ENCODE measurements around the gene MICAL2.

The MICAL2 gene

DNA sequence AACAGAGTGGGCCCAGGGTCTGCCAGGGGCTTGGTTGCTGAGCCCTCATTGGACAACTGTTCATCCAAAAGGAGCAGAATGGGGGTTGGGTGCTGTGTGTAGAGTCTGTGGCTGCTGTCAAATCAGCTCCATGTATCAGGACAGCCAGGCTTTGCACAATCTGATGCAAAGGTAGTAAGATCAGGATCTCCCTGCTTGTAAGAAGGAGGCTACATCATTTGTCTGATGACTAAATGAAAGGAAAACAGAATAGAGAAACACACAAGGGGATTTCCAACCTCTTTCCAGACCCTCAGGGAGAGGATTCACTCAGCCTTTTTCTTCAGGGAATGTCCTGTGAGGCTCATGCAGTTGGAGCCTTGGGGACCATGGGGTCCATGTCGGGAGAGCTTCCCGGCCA is 7.2 kb downstream of the MICAL2 start:
- DNase-seq: no peak

DNA sequence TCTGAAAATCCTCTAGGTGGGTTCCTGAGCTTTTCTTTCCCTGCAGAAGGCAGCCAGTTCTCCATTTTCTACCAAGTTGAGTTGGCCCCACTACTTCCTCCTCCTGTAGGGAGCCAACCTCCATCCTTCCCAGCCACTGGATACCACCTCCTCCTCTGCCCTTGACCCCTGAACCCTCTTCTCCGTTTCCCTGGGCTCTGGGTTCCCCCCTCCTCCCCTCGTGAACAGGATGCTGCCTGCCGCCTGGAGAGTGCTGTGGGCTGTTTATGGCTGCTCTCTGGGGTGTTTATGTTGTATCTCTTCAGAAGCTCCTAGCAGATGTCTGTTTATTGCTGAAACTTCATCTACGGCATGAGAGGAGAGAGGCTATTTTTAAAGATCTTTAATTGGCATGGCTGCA is 8.6 kb downstream of the MICAL2 start:
- DNase-seq: no peak

DNA sequence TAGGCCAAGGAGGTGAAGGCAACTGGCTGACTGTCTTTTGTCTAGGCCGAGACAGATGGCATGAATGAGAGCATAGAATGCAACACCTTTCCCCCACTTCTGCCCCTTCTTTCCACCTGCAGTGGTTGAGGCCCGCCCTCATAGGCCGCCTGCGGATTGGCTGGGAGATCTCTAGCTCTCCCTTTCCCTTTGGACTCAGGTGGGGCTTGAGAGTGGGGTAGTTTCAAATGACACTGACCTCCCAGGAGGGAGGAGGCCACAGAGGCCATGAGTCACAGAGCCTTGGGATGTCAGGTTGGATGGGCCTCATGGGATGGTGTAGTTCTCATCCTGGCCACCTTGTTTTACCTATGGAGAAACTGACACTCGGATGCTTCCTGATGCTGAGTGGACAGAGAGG is 9.1 kb downstream of the MICAL2 start:
- no peak for DNase-seq

- no peak for DNase-seq
Observed at GRCh38 chr11:12120031-12121008, 9.9 kb downstream of the MICAL2 start.

- DNase-seq: no peak
Observed at GRCh38 chr11:12121011-12121410, 10.6 kb downstream of the MICAL2 start.

DNA sequence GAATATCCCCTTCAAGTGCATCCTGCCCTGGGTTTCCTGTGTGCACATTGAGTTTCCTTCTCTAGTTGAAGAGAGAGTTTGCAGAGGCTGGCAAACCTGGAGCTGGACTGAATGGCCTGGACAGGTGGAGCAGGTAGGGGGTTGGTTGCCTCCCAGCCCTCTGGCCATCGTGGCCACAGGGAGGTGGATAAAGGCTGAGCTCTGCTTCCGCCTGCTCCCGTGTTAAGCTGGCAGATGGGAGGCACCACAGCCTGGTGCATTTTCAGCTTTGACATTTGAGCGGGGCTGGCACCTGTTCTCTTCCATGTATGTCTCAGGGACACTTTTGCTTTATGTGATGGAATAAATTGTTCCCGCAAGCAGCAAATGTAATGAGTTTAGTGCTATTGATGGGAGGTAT is 11.1 kb downstream of the MICAL2 start:
- DNase-seq: no peak

DNA sequence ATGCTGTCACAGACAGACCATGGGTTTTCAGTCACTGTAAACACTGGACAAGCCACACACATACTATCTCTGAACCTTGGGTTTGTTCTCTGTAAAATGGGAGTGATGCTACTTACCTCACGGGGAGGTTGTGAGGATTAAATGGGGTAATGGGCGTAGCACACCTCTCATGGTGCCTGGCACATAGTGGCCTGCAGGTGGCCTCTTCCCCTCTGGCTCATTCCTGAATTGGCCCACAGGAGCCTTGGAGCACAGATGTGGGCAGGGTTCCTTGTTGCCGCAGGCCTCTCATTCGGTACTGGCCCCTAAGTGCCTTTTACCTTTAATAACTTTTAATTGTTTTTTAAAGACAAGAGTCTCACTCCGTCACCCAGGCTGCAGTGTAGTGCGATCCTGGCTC is 11.7 kb downstream of the MICAL2 start:
- DNase-seq: no peak

GRCh38 chr11:12123273-12123672 is 12.9 kb downstream of the MICAL2 start:
- no peak for DNase-seq

DNA sequence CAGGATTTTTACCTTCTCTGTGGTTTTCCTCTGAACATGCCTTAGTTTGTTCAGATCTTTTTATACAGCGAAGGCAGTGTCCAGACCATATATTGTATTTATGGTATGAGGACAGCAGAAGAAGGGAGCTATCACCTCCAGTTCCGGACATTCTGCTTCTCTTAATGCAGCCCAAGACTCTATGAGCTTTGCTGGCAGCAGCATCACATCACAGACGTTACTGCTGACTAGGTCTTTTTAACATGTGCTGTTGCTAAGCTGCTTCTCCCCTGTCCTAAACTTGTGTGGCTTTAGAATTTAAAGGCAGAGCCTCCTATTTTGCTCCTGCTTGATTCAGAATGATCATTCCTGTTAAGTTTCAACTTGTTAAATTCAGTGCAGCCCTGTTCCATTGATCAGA is 13.4 kb downstream of the MICAL2 start:
- DNase-seq: no peak

GRCh38 chr11:12124306-12124705 is 13.9 kb downstream of the MICAL2 start:
- DNase-seq: no peak

DNA sequence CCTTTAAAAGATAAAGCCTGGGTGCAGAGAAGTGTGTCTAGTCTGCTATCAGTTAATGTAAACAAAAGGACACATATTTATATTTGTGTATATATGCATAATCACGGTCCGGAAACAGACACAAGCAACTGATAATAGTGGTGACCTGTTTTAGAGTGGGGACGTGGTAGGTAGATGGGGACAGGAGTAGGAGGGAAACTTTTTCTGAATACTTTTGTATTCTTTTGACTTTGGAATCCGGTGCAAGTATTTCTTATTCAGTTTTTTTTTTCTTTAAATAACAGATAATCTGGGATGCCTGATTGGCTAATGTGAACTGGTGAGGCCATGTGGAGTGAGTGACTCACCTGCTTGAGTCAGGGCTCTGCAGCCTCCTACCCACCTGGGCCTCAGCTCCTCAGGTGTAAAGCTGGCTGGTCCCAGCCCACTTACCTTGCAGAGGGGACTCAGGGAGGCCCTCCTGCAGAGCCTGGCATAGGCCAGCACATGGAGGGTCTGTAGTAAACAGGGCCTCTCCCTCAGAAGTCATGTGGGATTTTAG is 15.3 kb downstream of the MICAL2 start:
- no peak for DNase-seq

- no peak for DNase-seq
Observed at GRCh38 chr11:12126344-12127019, 16.1 kb downstream of the MICAL2 start.

- no peak for DNase-seq
Observed at GRCh38 chr11:12127206-12127898, 17.0 kb downstream of the MICAL2 start.

GRCh38 chr11:12128301-12128751 is 17.9 kb downstream of the MICAL2 start:
- DNase-seq: no peak

- DNase-seq: no peak
Observed at GRCh38 chr11:12129227-12129626, 18.8 kb downstream of the MICAL2 start.

DNA sequence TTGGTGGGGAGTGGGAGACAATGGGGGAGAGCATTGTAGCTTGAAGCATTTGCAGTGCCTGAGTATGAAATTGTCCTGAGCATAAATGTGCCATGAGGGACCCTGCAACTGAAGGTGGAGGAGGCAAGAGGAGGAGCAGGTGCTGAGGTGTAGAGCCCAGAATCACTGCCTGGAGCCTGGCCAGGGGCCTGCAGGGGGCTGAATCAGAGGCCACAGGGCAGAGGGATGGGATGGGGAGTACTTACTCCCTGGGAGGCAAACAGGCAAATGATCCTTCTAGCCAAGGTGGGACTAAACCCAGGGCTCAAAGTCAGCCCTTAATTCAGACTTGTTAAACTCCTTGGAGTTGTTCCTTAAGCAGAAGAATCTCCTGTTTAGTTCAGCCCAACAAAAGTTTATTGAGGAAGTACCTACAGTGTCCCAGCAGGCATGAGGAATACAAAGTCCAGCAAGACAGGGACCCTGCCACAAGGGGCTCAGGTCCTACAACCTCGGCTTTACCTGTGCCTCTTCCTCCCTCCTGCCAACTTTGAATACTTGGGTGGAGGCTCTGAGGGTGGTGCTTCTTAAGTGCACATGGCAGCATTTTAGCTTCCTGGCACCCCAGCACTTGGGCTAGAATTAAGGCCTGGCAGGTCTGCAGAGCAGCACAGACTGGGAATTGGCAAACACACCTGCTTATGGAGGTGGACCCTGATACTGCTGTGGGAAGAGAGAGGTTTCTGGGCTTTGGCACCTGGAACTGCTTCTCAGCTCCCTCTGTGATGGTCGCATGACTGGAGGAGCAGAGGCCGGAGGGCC is 20.0 kb downstream of the MICAL2 start:
- no peak for DNase-seq

GRCh38 chr11:12131943-12132789 is 21.8 kb downstream of the MICAL2 start:
- no peak for DNase-seq

DNA sequence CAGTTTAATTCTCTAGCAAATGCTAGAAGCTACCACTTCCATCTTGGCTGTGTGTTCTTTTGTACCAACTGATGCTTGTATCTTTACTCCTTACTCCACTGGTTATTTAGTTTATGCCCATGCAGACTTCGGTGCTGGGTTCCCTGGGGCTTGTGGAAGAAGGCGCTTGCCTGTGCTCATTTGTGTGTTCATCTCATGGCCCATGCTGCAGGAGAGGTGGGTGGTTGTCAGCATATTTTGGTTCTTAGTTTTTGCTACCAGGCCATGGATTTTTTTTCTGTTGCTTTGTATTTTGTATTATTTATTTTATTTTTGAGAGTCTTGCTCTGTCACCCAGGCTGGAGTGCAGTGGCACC is 22.4 kb downstream of the MICAL2 start:
- DNase-seq: no peak

GRCh38 chr11:12133547-12134235 is 23.3 kb downstream of the MICAL2 start:
- DNase-seq: peak in 1 of 5 donors; percentile 60

- no peak for DNase-seq
Observed at GRCh38 chr11:12134236-12134585, 23.8 kb downstream of the MICAL2 start.

DNA sequence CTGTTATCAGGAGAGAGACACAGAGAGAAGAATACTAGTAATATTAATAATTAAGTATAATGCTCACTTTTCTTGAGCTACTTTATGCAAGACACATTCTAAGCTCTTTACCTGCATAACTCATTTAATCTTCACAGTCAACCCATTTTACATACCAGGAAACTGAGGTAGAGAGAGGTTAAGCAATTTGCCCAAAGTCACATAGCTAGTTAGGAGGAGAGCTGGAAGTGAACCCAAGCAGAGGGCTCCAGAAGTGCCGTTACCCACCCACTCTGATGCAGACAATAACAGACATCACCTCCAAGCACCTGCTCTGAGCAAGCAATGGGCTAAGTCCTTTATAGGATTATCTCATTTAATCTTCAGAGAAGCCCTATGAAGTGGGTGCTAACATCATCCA is 24.8 kb downstream of the MICAL2 start:
- no peak for DNase-seq

Data from T-helper 1 cell (primary cell).